NB4 (cell line): ENCODE data around the gene ZNF783.

ENCODE experiments used
- DNase-seq: peaks from one replicate; pipeline ENCODE4 v3.0.0; 2010; ENCODE audit warnings: low read depth
- H3K4me3 ChIP-seq: one replicate; pipeline ENCODE4 v1.5.1; 2011; ENCODE audit warnings: mild to moderate bottlenecking, low read depth, low read length, moderate library complexity
- CTCF ChIP-seq: IDR thresholded peaks from one replicate; pipeline ENCODE4 v1.5.1; 2012; ENCODE audit warnings: low read depth, low read length
- MAX ChIP-seq: IDR thresholded peaks from 2 replicates; pipeline ENCODE4 v1.6.1; 2011; ENCODE audit warnings: low read depth, low read length
- MYC ChIP-seq: IDR thresholded peaks from 2 replicates; pipeline ENCODE4 v1.6.1; 2011; ENCODE audit warnings: low read depth, low read length
- POLR2A ChIP-seq: IDR thresholded peaks from 2 replicates; pipeline ENCODE4 v1.6.1; 2011; ENCODE audit warnings: mild to moderate bottlenecking; ENCODE audit not compliant: insufficient read length; ENCODE audit errors: extremely low read depth

The ZNF783 gene

GRCh38 chr7:149281508-149282330, 19.7 kb downstream of the ZNF783 start:
- no peak for DNase-seq
- TF ChIP-seq MAX: no peak
- no peak overlapping the region for H3K4me3 ChIP-seq

- TF ChIP-seq POLR2A: no peak
- TF ChIP-seq CTCF: no peak
- TF ChIP-seq MYC: no peak
- TF ChIP-seq MAX: no peak
- DNase-seq: no peak
- H3K4me3 ChIP-seq: no peak overlapping the region
These were observed 20.3 kb downstream of the ZNF783 start for GRCh38 chr7:149282331-149282655.

GRCh38 chr7:149283321-149283720, 21.3 kb downstream of the ZNF783 start:
- TF ChIP-seq CTCF (no peak), MAX (no peak), POLR2A (no peak), MYC (no peak)
- no peak for DNase-seq

GRCh38 chr7:149284343-149284742, 22.3 kb downstream of the ZNF783 start:
- no peak for DNase-seq
- H3K4me3 ChIP-seq: no peak overlapping the region
- TF ChIP-seq CTCF (no peak), MAX (no peak), MYC (no peak)

More at GRCh38 chr7:149283321-149283720, 21.3 kb downstream of the ZNF783 start:
- H3K4me3 ChIP-seq: no peak overlapping the region

- H3K4me3 ChIP-seq: no peak overlapping the region
These were observed 23.0 kb downstream of the ZNF783 start for GRCh38 chr7:149284850-149285585.

More at GRCh38 chr7:149284850-149285585, 23.0 kb downstream of the ZNF783 start:
- no peak for DNase-seq
- TF ChIP-seq POLR2A: no peak
- no peak for TF ChIP-seq CTCF
